Endothelial cell of umbilical vein (primary cell): ENCODE data around the gene DOP1A.

Source experiments
- EZH2 ChIP-seq: IDR thresholded peaks from 2 replicates; pipeline ENCODE4 v1.6.1; 2012; ENCODE audit warnings: borderline replicate concordance, low read depth, mild to moderate bottlenecking, moderate library complexity, low read length, inconsistent platforms; ENCODE audit not compliant: severe bottlenecking
- POLR2AphosphoS5 ChIP-seq: IDR thresholded peaks from 2 replicates; pipeline ENCODE4 v1.6.1; 2012; ENCODE audit warnings: low read depth, mild to moderate bottlenecking, control low read depth, low read length, moderate library complexity; ENCODE audit not compliant: insufficient read depth
- TF ChIP-seq, protein P1 (sequence below), 2 donors: IDR thresholded peaks; 1 replicate in 1 of 2; 2 replicates in 1 of 2; pipeline ENCODE4 v1.5.1; 2011; ENCODE audit warnings: low read length in 2 of 2, mild to moderate bottlenecking in 2 of 2, moderate library complexity in 2 of 2, control low read depth in 1 of 2, inconsistent platforms in 1 of 2, low read depth in 1 of 2; ENCODE audit not compliant: insufficient read depth in 1 of 2; ENCODE audit errors: extremely low read depth in 1 of 2

DNA sequence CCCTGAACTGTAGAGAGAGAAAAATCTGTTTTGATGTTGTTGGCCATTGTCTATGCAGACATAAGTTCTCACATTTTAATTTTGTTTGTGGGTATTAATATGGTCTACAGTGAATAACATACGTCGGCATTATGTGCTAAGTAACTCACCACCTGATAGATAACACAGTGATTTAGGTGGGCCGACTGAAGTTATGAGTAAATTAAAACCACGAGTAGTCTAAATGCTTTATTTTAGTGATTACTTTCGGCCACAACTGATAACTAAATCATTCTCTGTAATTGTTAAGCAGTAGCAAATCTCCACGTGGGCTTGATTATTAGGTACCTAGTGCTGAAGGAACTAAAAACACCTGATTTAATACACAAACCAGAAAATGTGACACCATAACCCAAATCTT, 1.1 kb downstream of the DOP1A start:
- TF ChIP-seq, protein P1, sequence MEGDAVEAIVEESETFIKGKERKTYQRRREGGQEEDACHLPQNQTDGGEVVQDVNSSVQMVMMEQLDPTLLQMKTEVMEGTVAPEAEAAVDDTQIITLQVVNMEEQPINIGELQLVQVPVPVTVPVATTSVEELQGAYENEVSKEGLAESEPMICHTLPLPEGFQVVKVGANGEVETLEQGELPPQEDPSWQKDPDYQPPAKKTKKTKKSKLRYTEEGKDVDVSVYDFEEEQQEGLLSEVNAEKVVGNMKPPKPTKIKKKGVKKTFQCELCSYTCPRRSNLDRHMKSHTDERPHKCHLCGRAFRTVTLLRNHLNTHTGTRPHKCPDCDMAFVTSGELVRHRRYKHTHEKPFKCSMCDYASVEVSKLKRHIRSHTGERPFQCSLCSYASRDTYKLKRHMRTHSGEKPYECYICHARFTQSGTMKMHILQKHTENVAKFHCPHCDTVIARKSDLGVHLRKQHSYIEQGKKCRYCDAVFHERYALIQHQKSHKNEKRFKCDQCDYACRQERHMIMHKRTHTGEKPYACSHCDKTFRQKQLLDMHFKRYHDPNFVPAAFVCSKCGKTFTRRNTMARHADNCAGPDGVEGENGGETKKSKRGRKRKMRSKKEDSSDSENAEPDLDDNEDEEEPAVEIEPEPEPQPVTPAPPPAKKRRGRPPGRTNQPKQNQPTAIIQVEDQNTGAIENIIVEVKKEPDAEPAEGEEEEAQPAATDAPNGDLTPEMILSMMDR (IDR thresholded peaks at IDR 0.05; ENCODE audit: extremely low read depth in 1 of 2, insufficient read depth in 1 of 2, low read depth in 1 of 2, low read length in 2 of 2), result no peak
- TF ChIP-seq EZH2 (no peak), POLR2AphosphoS5 (no peak)
